Measurements from ENCODE around the gene PRR23A.

Gene PRR23A

DNA sequence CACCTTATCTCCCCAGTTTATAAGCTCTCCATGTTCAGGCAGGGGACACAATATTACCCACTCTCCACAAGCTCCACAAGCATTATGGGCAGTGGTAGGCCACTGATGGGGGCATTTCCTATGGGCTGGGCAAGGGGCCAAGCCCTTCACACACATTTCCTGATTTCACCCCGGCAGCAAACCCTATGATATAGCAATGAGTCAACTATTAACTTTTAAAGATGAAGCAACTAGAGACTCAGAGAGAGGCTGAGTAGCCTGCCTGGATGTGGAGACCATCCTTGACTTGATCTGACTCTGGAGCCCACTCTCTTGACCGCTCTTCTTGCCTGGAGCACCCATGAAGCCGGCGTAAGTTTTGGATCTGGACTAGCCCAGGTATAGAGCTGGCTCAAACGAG lies 31.6 kb downstream of the PRR23A start:
- DNase-seq (ENCODE audit: low read depth in 1 of 2, low spot score in 1 of 2) = no peak

DNA sequence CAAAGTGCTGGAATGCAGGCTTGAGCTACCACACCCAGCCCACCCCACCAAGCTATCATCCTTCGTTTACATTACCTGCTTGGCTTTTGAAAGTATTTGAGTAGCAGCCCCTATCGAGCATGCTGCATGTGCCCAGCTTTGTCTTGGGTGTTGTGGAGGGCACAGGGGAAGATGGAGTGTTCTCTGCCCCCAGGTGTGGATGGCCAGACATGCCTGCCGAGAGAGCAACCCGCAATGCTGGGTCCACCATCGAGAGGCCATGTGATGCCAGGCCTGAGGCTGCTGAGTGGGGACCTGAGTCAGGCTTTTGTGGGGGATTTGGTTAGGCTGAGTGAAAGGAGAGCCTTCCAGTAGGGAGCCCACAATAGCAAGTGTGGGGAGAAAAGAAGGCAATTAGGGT lies 33.1 kb downstream of the PRR23A start:
- DNase-seq (ENCODE audit: low read depth in 1 of 2, low spot score in 1 of 2) = no peak

GRCh38 chr3:138971766-138972320 lies 34.2 kb downstream of the PRR23A start:
- DNase-seq (ENCODE audit: low read depth in 1 of 2, low spot score in 1 of 2) = no peak

- DNase-seq (ENCODE audit: low read depth in 1 of 2, low spot score in 1 of 2) = no peak
Measured at GRCh38 chr3:138964923-138965322, 41.1 kb downstream of the PRR23A start.

GRCh38 chr3:138964264-138964663 lies 41.8 kb downstream of the PRR23A start:
- no peak for DNase-seq (ENCODE audit: low read depth in 1 of 2, low spot score in 1 of 2)

DNA sequence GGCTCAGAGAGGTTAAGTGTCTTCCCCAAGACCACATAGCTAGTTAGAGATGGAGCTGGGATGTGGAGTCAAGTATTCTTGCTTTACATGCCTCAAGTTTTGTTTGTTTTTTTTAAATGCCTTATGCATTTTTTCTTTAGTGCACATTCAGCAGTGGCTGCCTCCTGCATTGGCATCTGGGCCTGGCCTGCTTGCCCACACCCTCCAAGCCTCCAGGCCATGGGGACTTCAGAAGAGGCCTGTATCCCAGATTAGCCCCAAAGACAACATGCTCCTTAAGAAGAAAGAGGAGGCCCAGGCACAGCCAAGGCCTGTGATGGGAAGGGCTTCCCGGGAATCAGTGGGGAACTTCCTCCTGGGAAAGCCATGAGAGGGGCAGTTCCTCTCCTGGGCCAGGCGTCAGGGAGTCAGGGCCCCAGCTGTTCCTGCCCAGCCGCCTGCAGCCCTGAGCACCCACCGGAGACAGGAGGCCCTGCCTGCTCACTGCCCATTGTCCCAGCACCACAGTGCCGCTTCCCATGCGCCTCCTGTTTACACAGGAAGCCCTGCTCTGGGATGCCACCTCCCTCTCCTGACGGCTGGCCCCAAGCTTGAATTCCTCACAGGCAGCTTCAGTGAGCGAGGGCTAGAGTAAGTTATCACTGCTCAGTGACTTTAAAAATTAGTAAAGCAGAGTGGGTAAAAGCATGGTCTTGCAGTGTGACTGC lies 43.1 kb downstream of the PRR23A start:
- DNase-seq (ENCODE audit: low read depth in 1 of 2, low spot score in 1 of 2) = no peak

- DNase-seq (ENCODE audit: low read depth in 1 of 2, low spot score in 1 of 2) = no peak
Measured at GRCh38 chr3:138960417-138960852, 45.6 kb downstream of the PRR23A start.
